PFSK-1 (cell line): ENCODE data around the gene ATP6V1G2.

Experiments
- FOXP2 ChIP-seq: optimal IDR thresholded peaks from 2 replicates; pipeline ENCODE3; 2011; ENCODE audit warnings: borderline replicate concordance, control low read depth, inconsistent platforms; ENCODE audit not compliant: insufficient read depth; ENCODE audit errors: extremely low read length, extremely low read depth
- POLR2AphosphoS5 ChIP-seq: IDR thresholded peaks from 2 replicates; pipeline ENCODE4 v1.6.1; 2012; ENCODE audit warnings: low read depth, mild to moderate bottlenecking, control low read depth, low read length, moderate library complexity
- REST ChIP-seq, 2 experiments: IDR thresholded peaks; 2 replicates each; pipeline versions ENCODE4 v1.6.1 to v1.8.0; 2011 to 2012; ENCODE audit warnings: low read depth in 2 of 2, low read length in 2 of 2, control low read depth in 1 of 2, inconsistent platforms in 1 of 2, mild to moderate bottlenecking in 1 of 2, moderate library complexity in 1 of 2; ENCODE audit not compliant: insufficient read depth in 1 of 2
- SIN3A ChIP-seq: IDR thresholded peaks from 2 replicates; pipeline ENCODE4 v1.6.1; 2012; ENCODE audit warnings: mild to moderate bottlenecking, low read length, moderate library complexity, borderline replicate concordance; ENCODE audit not compliant: insufficient read depth
- TAF1 ChIP-seq: IDR thresholded peaks from 2 replicates; pipeline ENCODE4 v1.6.1; 2012; ENCODE audit warnings: low read length, control low read depth, borderline replicate concordance; ENCODE audit not compliant: insufficient read depth

GRCh38 chr6:31531162-31531561 is 15.2 kb downstream of the ATP6V1G2 start:
- TF ChIP-seq POLR2AphosphoS5 (no peak), SIN3A (no peak), REST (IDR thresholded peaks at IDR 0.05; ENCODE audit: insufficient read depth in 1 of 2, low read depth in 2 of 2, low read length in 2 of 2) (no peak), TAF1 (no peak), FOXP2 (no peak)
